H1 (cell line): ENCODE data around the gene ACTRT3.
A peak's percentile ranks its signal among the peaks of the same experiment; 100 is the strongest.

Source experiments
- CHD1 ChIP-seq: IDR thresholded peaks from 2 replicates; pipeline ENCODE4 v1.6.1; 2012; ENCODE audit warnings: low read depth, low read length, improper control_type of control experiment
- EZH2 ChIP-seq: fragments of 200-600 bp; sonication (generic); IDR thresholded peaks from 2 replicates; pipeline ENCODE4 v1.7.1; 2012; ENCODE audit warnings: low read depth, mild to moderate bottlenecking, moderate library complexity, low read length, inconsistent platforms; ENCODE audit not compliant: severe bottlenecking
- HDAC2 ChIP-seq, 2 experiments: fragments of 300-600 bp in 1 of 2; sonication (generic) in 1 of 2; IDR thresholded peaks; 2 replicates each; pipeline ENCODE4 v1.6.1; 2011 to 2012; ENCODE audit warnings: low read depth in 2 of 2, low read length in 2 of 2, mild to moderate bottlenecking in 2 of 2, moderate library complexity in 2 of 2, borderline replicate concordance in 1 of 2, inconsistent platforms in 1 of 2
- JUND ChIP-seq: IDR thresholded peaks from 2 replicates; pipeline ENCODE4 v1.6.1; 2011; ENCODE audit warnings: mild to moderate bottlenecking, improper control_type of control experiment, low read length
- MAFK ChIP-seq: IDR thresholded peaks from 2 replicates; pipeline ENCODE4 v1.6.1; 2012; ENCODE audit warnings: low read depth, mild to moderate bottlenecking, improper control_type of control experiment, low read length
- POLR2A ChIP-seq, 2 experiments: IDR thresholded peaks; 1 replicate in 1 of 2; 2 replicates in 1 of 2; pipeline ENCODE4 v1.6.1; 2011; ENCODE audit warnings: low read depth in 2 of 2, low read length in 2 of 2, mild to moderate bottlenecking in 2 of 2; ENCODE audit errors: control extremely low read depth in 1 of 2
- RBBP5 ChIP-seq: IDR thresholded peaks from 2 replicates; pipeline ENCODE4 v1.7.1; 2012; ENCODE audit warnings: low read depth, mild to moderate bottlenecking, inconsistent platforms, low read length, moderate library complexity, borderline replicate concordance
- SAP30 ChIP-seq: fragments of 300-600 bp; sonication (generic); IDR thresholded peaks from 2 replicates; pipeline ENCODE4 v1.7.1; 2012; ENCODE audit warnings: low read length, moderate library complexity, mild to moderate bottlenecking, inconsistent platforms; ENCODE audit not compliant: insufficient read depth, insufficient replicate concordance
- SP2 ChIP-seq: IDR thresholded peaks from 2 replicates; pipeline ENCODE4 v1.6.1; 2012; ENCODE audit warnings: mild to moderate bottlenecking, low read length, inconsistent platforms
- TAF1 ChIP-seq: IDR thresholded peaks from 2 replicates; pipeline ENCODE4 v1.6.1; 2011; ENCODE audit warnings: mild to moderate bottlenecking, low read depth, low read length
- TBP ChIP-seq: IDR thresholded peaks from 2 replicates; pipeline ENCODE4 v1.6.1; 2011; ENCODE audit warnings: low read depth, low read length, improper control_type of control experiment
- TF ChIP-seq, protein P1 (sequence below): IDR thresholded peaks from 2 replicates; pipeline ENCODE4 v1.6.1; 2011; ENCODE audit warnings: low read length, improper control_type of control experiment
- TF ChIP-seq, protein P2 (sequence below), 3 experiments: IDR thresholded peaks; 1 replicate in 2 of 3; 2 replicates in 1 of 3; pipeline versions ENCODE4 v1.5.1 to v1.6.1; 2011; ENCODE audit warnings: low read length in 3 of 3, mild to moderate bottlenecking in 3 of 3, inconsistent platforms in 2 of 3, low read depth in 1 of 3, moderate library complexity in 1 of 3; ENCODE audit not compliant: insufficient read depth in 1 of 3; ENCODE audit errors: control extremely low read depth in 1 of 3

DNA sequence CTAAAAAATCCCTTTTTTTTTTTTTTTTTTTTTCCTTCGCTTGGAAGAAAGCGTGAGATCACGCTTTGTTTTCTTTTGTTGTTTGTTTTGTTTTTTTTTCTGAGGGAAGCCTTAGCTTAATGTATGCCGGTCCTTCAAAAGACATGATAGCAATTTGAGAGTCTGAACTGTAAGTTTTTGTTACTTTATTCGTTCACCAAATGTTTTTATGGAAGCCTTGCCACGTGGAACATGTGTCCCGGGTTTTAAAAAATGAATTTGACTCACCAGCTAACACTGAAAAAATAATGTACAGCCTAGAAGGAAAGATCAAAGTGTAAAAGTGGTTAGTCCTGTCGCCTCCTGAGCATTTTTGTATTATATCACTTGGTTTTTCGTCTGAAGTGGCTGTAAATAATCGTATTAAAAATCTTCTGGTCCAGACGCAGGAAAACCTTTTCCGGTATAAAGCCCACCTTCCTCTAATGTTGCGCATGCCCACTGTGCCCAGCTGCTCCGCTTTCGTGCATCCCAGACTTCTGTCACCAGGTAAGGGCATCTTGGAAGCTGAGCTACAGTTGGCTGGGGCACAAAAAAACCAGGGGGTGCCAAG, 3.0 kb upstream of the ACTRT3 start:
- TF ChIP-seq SAP30 (peak; percentile 11), JUND (no peak), HDAC2 (IDR thresholded peaks at IDR 0.05; ENCODE audit: borderline replicate concordance in 1 of 2, low read depth in 2 of 2, low read length in 2 of 2) (no peak), EZH2 (no peak), TBP (no peak), POLR2A (IDR thresholded peaks at IDR 0.05; ENCODE audit: control extremely low read depth in 1 of 2, low read depth in 2 of 2, low read length in 2 of 2) (no peak), RBBP5 (no peak), TAF1 (no peak), SP2 (no peak), MAFK (no peak), CHD1 (no peak)
- TF ChIP-seq, protein P1, sequence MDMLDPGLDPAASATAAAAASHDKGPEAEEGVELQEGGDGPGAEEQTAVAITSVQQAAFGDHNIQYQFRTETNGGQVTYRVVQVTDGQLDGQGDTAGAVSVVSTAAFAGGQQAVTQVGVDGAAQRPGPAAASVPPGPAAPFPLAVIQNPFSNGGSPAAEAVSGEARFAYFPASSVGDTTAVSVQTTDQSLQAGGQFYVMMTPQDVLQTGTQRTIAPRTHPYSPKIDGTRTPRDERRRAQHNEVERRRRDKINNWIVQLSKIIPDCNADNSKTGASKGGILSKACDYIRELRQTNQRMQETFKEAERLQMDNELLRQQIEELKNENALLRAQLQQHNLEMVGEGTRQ, result no peak
- TF ChIP-seq, protein P2, sequence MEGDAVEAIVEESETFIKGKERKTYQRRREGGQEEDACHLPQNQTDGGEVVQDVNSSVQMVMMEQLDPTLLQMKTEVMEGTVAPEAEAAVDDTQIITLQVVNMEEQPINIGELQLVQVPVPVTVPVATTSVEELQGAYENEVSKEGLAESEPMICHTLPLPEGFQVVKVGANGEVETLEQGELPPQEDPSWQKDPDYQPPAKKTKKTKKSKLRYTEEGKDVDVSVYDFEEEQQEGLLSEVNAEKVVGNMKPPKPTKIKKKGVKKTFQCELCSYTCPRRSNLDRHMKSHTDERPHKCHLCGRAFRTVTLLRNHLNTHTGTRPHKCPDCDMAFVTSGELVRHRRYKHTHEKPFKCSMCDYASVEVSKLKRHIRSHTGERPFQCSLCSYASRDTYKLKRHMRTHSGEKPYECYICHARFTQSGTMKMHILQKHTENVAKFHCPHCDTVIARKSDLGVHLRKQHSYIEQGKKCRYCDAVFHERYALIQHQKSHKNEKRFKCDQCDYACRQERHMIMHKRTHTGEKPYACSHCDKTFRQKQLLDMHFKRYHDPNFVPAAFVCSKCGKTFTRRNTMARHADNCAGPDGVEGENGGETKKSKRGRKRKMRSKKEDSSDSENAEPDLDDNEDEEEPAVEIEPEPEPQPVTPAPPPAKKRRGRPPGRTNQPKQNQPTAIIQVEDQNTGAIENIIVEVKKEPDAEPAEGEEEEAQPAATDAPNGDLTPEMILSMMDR (IDR thresholded peaks at IDR 0.05; ENCODE audit: control extremely low read depth in 1 of 3, insufficient read depth in 1 of 3, low read depth in 1 of 3, low read length in 3 of 3), result no peak
